Osteocyte (in vitro differentiated cells): ENCODE data around the gene ADARB1. TPM values are rescaled to one million over a fixed set of nuclear protein-coding genes. Genes with fewer than 3 reads are reported as not detected.

Experiments
- DNase-seq: peaks from one replicate; pipeline ENCODE4 v3.0.0; 2021; ENCODE audit warnings: mixed read lengths; ENCODE audit not compliant: unreplicated experiment; ENCODE audit errors: extremely low spot score
- H3K27ac Mint-ChIP-seq: one replicate; pipeline ENCODE4 v1.8.0; 2021; ENCODE audit warnings: mild to moderate bottlenecking, mixed read lengths; ENCODE audit not compliant: unreplicated experiment
- H3K27me3 Mint-ChIP-seq: one replicate; pipeline ENCODE4 v1.8.0; 2021; ENCODE audit warnings: mixed read lengths; ENCODE audit not compliant: unreplicated experiment
- H3K36me3 Mint-ChIP-seq: one replicate; pipeline ENCODE4 v1.8.0; 2021; ENCODE audit warnings: mixed read lengths; ENCODE audit not compliant: unreplicated experiment
- H3K4me1 Mint-ChIP-seq: one replicate; pipeline ENCODE4 v1.8.0; 2021; ENCODE audit warnings: mixed read lengths; ENCODE audit not compliant: unreplicated experiment
- H3K4me3 Mint-ChIP-seq: one replicate; pipeline ENCODE4 v1.8.0; 2021; ENCODE audit warnings: mild to moderate bottlenecking, moderate library complexity, mixed read lengths; ENCODE audit not compliant: unreplicated experiment
- H3K9me3 Mint-ChIP-seq: one replicate; pipeline ENCODE4 v1.8.0; 2021; ENCODE audit warnings: mixed read lengths; ENCODE audit not compliant: unreplicated experiment
- total RNA-seq: library from RNA; stranded (reverse); gene quantifications from 2 replicates; pipeline ENCODE4 v1.2.1, GENCODE V29; 2021
- TF ChIP-seq, protein P1 (sequence below): fragments of 200-600 bp; sonication (generic); IDR thresholded peaks from 2 replicates; pipeline ENCODE4 v1.5.0; 2021; ENCODE audit warnings: antibody characterized with exemption, mild to moderate bottlenecking, moderate library complexity

Gene ADARB1
- total RNA-seq, 1 donor from 2014 or later, result 126 TPM

DNA sequence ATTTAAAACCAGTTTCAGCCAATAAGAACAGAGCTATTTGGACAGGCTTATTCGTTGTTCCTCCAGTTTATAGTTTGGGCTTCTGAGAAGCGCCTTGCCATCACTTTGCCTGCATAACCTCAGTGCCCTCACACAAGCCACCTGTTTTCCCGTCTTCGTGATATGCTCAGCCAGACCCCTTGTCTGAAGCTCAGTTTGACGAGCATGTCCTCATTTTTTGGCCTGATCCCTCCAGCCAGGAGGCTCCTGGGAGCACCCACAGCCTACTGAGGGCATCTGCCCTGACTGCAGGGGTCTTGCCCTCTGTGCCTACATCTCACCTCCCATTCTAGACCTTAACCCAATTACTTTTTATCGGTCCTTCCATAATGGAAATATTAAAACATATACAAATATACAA lies 95.3 kb downstream of the ADARB1 start:
- Mint-ChIP-seq H3K4me1 (peaks cover 36% of the 10 kb centered on the region), H3K4me3 (no peak overlapping the region), H3K27ac (peak overlapping the region; percentile 77), H3K9me3 (no peaks in the 10 kb centered on the region), H3K36me3 (peaks cover 21% of the 10 kb centered on the region), H3K27me3 (no peaks in the 10 kb centered on the region)
- no peak for DNase-seq
- TF ChIP-seq, protein P1, sequence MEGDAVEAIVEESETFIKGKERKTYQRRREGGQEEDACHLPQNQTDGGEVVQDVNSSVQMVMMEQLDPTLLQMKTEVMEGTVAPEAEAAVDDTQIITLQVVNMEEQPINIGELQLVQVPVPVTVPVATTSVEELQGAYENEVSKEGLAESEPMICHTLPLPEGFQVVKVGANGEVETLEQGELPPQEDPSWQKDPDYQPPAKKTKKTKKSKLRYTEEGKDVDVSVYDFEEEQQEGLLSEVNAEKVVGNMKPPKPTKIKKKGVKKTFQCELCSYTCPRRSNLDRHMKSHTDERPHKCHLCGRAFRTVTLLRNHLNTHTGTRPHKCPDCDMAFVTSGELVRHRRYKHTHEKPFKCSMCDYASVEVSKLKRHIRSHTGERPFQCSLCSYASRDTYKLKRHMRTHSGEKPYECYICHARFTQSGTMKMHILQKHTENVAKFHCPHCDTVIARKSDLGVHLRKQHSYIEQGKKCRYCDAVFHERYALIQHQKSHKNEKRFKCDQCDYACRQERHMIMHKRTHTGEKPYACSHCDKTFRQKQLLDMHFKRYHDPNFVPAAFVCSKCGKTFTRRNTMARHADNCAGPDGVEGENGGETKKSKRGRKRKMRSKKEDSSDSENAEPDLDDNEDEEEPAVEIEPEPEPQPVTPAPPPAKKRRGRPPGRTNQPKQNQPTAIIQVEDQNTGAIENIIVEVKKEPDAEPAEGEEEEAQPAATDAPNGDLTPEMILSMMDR, result no peak

DNA sequence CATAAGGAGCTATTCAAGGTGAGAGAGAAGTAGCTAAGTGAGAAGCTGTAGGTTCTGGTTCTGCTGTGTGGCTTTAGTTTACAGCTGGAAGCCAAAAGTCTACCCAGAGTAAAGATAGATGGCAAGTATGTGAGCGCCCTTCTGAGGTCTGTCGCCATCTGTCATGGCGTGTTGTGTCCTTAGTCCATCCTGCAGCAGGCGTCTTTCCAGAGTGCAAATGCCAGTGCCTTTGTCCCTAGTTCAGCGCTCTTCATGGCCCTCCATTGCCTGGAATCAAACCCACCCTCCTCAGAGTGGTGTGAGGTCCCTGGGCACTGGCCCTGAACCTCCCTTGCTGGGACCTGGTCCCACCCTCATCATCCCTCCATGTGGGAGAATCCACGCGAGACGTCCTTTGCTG lies 96.6 kb downstream of the ADARB1 start:
- Mint-ChIP-seq H3K4me3 (no peak overlapping the region), H3K36me3 (peaks cover 25% of the 10 kb centered on the region), H3K27me3 (no peaks in the 10 kb centered on the region), H3K4me1 (peaks cover 40% of the 10 kb centered on the region), H3K9me3 (no peaks in the 10 kb centered on the region), H3K27ac (no peak overlapping the region)
- TF ChIP-seq, protein P1, result no peak
- DNase-seq, result no peak

DNA sequence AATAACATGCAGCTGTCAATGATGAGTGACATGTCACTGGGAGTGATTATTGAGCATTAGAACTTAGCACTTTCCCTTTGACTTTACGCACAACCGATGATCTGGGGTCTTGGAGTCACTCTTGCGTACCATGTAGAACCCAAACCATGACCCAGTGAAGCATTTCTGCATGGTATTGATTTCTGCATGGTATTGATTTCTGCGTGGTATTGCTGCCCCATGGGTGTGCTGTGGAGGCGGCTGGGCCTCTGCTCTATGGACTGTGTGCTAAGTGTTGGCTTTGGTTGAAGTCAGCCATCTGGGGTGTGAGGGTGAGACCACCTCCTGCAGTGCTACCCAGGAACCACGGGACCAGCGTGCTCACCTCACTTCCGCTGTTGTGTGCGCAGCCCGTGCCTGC lies 98.0 kb downstream of the ADARB1 start:
- no peak overlapping the region for H3K27ac Mint-ChIP-seq
- DNase-seq, result no peak
- H3K9me3 Mint-ChIP-seq, result no peaks in the 10 kb centered on the region
- no peak overlapping the region for H3K4me3 Mint-ChIP-seq
- TF ChIP-seq, protein P1, result no peak
- H3K4me1 Mint-ChIP-seq, result peaks cover 33% of the 10 kb centered on the region
- H3K36me3 Mint-ChIP-seq, result peaks cover 38% of the 10 kb centered on the region
- no peaks in the 10 kb centered on the region for H3K27me3 Mint-ChIP-seq

DNA sequence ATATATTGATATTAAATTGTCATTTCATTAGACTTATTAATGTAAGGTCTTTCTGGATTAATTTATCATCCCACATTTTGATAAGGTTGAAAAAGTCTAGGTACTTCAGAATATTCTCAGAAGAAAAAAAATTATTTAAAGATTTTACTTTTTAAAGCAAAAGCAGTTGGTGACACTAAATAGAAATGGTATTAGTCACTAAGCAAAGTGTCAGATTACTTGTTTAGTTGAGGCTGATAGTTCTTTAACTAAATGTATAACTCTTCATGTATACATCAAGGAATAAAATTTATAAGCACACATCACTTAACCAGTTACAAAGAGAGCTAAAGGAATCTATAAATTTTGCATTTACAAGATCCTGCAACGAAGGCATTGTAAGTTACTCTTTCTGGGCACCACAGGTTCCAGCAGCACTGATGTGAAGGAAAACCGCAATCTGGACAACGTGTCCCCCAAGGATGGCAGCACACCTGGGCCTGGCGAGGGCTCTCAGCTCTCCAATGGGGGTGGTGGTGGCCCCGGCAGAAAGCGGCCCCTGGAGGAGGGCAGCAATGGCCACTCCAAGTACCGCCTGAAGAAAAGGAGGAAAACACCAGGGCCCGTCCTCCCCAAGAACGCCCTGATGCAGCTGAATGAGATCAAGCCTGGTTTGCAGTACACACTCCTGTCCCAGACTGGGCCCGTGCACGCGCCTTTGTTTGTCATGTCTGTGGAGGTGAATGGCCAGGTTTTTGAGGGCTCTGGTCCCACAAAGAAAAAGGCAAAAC lies 101.1 kb downstream of the ADARB1 start:
- no peak overlapping the region for H3K4me3 Mint-ChIP-seq
- H3K27me3 Mint-ChIP-seq, result no peaks in the 10 kb centered on the region
- peaks cover 45% of the 10 kb centered on the region for H3K36me3 Mint-ChIP-seq
- H3K4me1 Mint-ChIP-seq, result peaks cover 8% of the 10 kb centered on the region
- no peaks in the 10 kb centered on the region for H3K9me3 Mint-ChIP-seq
- no peak overlapping the region for H3K27ac Mint-ChIP-seq
- TF ChIP-seq, protein P1, result no peak
- DNase-seq, result no peak

DNA sequence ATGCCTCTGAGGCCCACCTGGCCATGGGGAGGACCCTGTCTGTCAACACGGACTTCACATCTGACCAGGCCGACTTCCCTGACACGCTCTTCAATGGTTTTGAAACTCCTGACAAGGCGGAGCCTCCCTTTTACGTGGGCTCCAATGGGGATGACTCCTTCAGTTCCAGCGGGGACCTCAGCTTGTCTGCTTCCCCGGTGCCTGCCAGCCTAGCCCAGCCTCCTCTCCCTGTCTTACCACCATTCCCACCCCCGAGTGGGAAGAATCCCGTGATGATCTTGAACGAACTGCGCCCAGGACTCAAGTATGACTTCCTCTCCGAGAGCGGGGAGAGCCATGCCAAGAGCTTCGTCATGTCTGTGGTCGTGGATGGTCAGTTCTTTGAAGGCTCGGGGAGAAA lies 101.8 kb downstream of the ADARB1 start:
- peaks cover 45% of the 10 kb centered on the region for H3K36me3 Mint-ChIP-seq
- no peak overlapping the region for H3K4me3 Mint-ChIP-seq
- peaks cover 8% of the 10 kb centered on the region for H3K4me1 Mint-ChIP-seq
- H3K9me3 Mint-ChIP-seq, result no peaks in the 10 kb centered on the region
- no peaks in the 10 kb centered on the region for H3K27me3 Mint-ChIP-seq
- TF ChIP-seq, protein P1, result no peak
- no peak overlapping the region for H3K27ac Mint-ChIP-seq
- DNase-seq, result no peak
